AG10803 (cell line): ENCODE results near the gene EEF1E1.

Source experiments
- DNase-seq: peaks from one replicate; pipeline ENCODE4 v3.0.0; 2010; ENCODE audit warnings: low read depth
- H3K4me3 ChIP-seq: 2 replicates; pipeline ENCODE4 v1.5.1; 2011; ENCODE audit warnings: mild to moderate bottlenecking, low read length, control low read depth
- CTCF ChIP-seq: conservative IDR thresholded peaks from 2 replicates; pipeline ENCODE4 v1.5.1; 2011; ENCODE audit warnings: mild to moderate bottlenecking, low read length, control low read depth, inconsistent platforms

Gene EEF1E1

GRCh38 chr6:8108759-8109539 lies 6.6 kb upstream of the EEF1E1 start:
- DNase-seq, result no peak
- no peak overlapping the region for H3K4me3 ChIP-seq
- TF ChIP-seq CTCF, result no peak

- peak; percentile 86 for DNase-seq
These were observed 5.8 kb upstream of the EEF1E1 start for GRCh38 chr6:8108031-8108660.

GRCh38 chr6:8105791-8106190 lies 3.4 kb upstream of the EEF1E1 start:
- no peak overlapping the region for H3K4me3 ChIP-seq
- DNase-seq, result no peak
- no peak for TF ChIP-seq CTCF

More at GRCh38 chr6:8108031-8108660, 5.8 kb upstream of the EEF1E1 start:
- H3K4me3 ChIP-seq, result no peak overlapping the region
- no peak for TF ChIP-seq CTCF

- DNase-seq, result no peak
These were observed 1.4 kb upstream of the EEF1E1 start for GRCh38 chr6:8103726-8104125.

GRCh38 chr6:8100159-8100854 lies 2.0 kb downstream of the EEF1E1 start:
- TF ChIP-seq CTCF, result no peak

More at GRCh38 chr6:8103726-8104125, 1.4 kb upstream of the EEF1E1 start:
- TF ChIP-seq CTCF, result no peak
- H3K4me3 ChIP-seq, result no peak overlapping the region

GRCh38 chr6:8090650-8091049 lies 11.7 kb downstream of the EEF1E1 start:
- no peak for TF ChIP-seq CTCF
- no peak overlapping the region for H3K4me3 ChIP-seq
- no peak for DNase-seq

More at GRCh38 chr6:8100159-8100854, 2.0 kb downstream of the EEF1E1 start:
- no peak for DNase-seq
- H3K4me3 ChIP-seq, result no peak overlapping the region
